ENCODE results near the gene MAP3K13.

- TF ChIP-seq TP53 (CRISPR knock-in tag; conservative IDR thresholded peaks at IDR 0.05) (no peak), FOXK2 (IDR thresholded peaks at IDR 0.05) (no peak), ZNF230 (CRISPR knock-in tag; IDR thresholded peaks at IDR 0.05) (no peak), POLR2A (IDR thresholded peaks at IDR 0.05; ENCODE audit: insufficient read depth in 1 of 2, low read depth in 2 of 2, low read length in 2 of 2) (no peak), MAFF (IDR thresholded peaks at IDR 0.05; ENCODE audit: low read depth, low read length) (no peak)
- TF ChIP-seq, protein P1, sequence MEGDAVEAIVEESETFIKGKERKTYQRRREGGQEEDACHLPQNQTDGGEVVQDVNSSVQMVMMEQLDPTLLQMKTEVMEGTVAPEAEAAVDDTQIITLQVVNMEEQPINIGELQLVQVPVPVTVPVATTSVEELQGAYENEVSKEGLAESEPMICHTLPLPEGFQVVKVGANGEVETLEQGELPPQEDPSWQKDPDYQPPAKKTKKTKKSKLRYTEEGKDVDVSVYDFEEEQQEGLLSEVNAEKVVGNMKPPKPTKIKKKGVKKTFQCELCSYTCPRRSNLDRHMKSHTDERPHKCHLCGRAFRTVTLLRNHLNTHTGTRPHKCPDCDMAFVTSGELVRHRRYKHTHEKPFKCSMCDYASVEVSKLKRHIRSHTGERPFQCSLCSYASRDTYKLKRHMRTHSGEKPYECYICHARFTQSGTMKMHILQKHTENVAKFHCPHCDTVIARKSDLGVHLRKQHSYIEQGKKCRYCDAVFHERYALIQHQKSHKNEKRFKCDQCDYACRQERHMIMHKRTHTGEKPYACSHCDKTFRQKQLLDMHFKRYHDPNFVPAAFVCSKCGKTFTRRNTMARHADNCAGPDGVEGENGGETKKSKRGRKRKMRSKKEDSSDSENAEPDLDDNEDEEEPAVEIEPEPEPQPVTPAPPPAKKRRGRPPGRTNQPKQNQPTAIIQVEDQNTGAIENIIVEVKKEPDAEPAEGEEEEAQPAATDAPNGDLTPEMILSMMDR (CRISPR knock-in tag; IDR thresholded peaks at IDR 0.05) = no peak
- TF ChIP-seq, protein P2, sequence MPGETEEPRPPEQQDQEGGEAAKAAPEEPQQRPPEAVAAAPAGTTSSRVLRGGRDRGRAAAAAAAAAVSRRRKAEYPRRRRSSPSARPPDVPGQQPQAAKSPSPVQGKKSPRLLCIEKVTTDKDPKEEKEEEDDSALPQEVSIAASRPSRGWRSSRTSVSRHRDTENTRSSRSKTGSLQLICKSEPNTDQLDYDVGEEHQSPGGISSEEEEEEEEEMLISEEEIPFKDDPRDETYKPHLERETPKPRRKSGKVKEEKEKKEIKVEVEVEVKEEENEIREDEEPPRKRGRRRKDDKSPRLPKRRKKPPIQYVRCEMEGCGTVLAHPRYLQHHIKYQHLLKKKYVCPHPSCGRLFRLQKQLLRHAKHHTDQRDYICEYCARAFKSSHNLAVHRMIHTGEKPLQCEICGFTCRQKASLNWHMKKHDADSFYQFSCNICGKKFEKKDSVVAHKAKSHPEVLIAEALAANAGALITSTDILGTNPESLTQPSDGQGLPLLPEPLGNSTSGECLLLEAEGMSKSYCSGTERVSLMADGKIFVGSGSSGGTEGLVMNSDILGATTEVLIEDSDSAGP (CRISPR knock-in tag; IDR thresholded peaks at IDR 0.05; ENCODE audit: borderline replicate concordance) = no peak
These were observed 110.4 kb downstream of the MAP3K13 start for GRCh38 chr3:185473290-185473815.

All from HepG2 (cell line).